K562 (cell line): ENCODE measurements around the gene CHD3. TPM values are rescaled to one million over a fixed set of nuclear protein-coding genes. Genes with fewer than 3 reads are reported as not detected.

Source experiments
- ARID3A ChIP-seq: IDR thresholded peaks from 2 replicates; pipeline ENCODE4 v1.6.1; 2012; ENCODE audit warnings: low read depth, low read length, improper control_type of control experiment, borderline replicate concordance
- CREB3L1 ChIP-seq: fragments of 450-650 bp; IDR thresholded peaks from 2 replicates; pipeline ENCODE4 v1.6.1; 2014; ENCODE audit warnings: low read depth, mild to moderate bottlenecking, moderate library complexity, borderline replicate concordance
- CTBP1 ChIP-seq: fragments of 450-650 bp; IDR thresholded peaks from 2 replicates; pipeline ENCODE4 v1.6.1; 2016; ENCODE audit warnings: borderline replicate concordance
- HOXB6 ChIP-seq: fragments of 250-450 bp; sonication (Bioruptor Pico); IDR thresholded peaks from 2 replicates; pipeline ENCODE4 v1.5.1; 2022; ENCODE audit warnings: mild to moderate bottlenecking, borderline replicate concordance
- JUN ChIP-seq, 2 experiments: sonication (generic) in 1 of 2; formaldehyde crosslinking in 1 of 2; IDR thresholded peaks; 2 replicates each; pipeline versions ENCODE4 v1.6.1 to v1.8.0; 2012 to 2022; ENCODE audit warnings: borderline replicate concordance in 2 of 2, mild to moderate bottlenecking in 2 of 2, improper control_type of control experiment in 1 of 2, low read depth in 1 of 2, low read length in 1 of 2, missing genetic modification reagents in 1 of 2
- JUNB ChIP-seq: fragments of 450-650 bp; formaldehyde crosslinking; conservative IDR thresholded peaks from 2 replicates; pipeline ENCODE4 v1.4.0; 2020; ENCODE audit warnings: mild to moderate bottlenecking
- NR0B1 ChIP-seq: fragments of 450-650 bp; IDR thresholded peaks from one replicate; pipeline ENCODE4 v1.6.1; 2018; ENCODE audit warnings: mild to moderate bottlenecking, moderate library complexity; ENCODE audit not compliant: partially characterized antibody
- SMC3 ChIP-seq: conservative IDR thresholded peaks from 2 replicates; pipeline ENCODE4 v1.6.1; 2011; ENCODE audit warnings: low read depth, low read length, improper control_type of control experiment; ENCODE audit not compliant: insufficient read depth
- STAT5A ChIP-seq: IDR thresholded peaks from 2 replicates; pipeline ENCODE4 v1.6.1; 2012; ENCODE audit warnings: low read length, inconsistent platforms, borderline replicate concordance
- TSHZ1 ChIP-seq: fragments of 250-450 bp; sonication (Bioruptor Pico); IDR thresholded peaks from 2 replicates; pipeline ENCODE4 v1.4.0; 2020; ENCODE audit warnings: mild to moderate bottlenecking, moderate library complexity
- ZC3H4 ChIP-seq: sonication (generic); formaldehyde crosslinking; IDR thresholded peaks from 2 replicates; pipeline ENCODE4 v1.9.0; 2021; ENCODE audit warnings: missing genetic modification reagents, borderline replicate concordance
- ZFX ChIP-seq: sonication (generic); formaldehyde crosslinking; IDR thresholded peaks from 2 replicates; pipeline ENCODE4 v1.8.0; 2022; ENCODE audit warnings: mild to moderate bottlenecking, missing genetic modification reagents, moderate library complexity
- ZNF431 ChIP-seq: sonication (generic); formaldehyde crosslinking; IDR thresholded peaks from 2 replicates; pipeline ENCODE4 v1.8.0; 2022; ENCODE audit warnings: mild to moderate bottlenecking, missing genetic modification reagents
- ZNF511 ChIP-seq: sonication (generic); formaldehyde crosslinking; IDR thresholded peaks from 2 replicates; pipeline ENCODE4 v1.8.0; 2022; ENCODE audit warnings: mild to moderate bottlenecking, missing genetic modification reagents
- polyA plus RNA-seq, 8 experiments: library from polyadenylated mRNA; depleted of rRNA in 4 of 8; stranded (reverse) in 5 of 8; unstranded in 3 of 8; fragments of >200 nt; fragmentation: Nextera tagmentation in 2 of 8; fragmentation: Illumina TruSeq in 1 of 8; extraction: Ambion mirVana in 2 of 8; extraction: Trizol in 1 of 8; gene quantifications; 2 replicates each; pipeline versions ENCODE4 v1.2.1 to v1.2.3, GENCODE V29; 2011 to 2014; ENCODE audit warnings: inconsistent platforms in 1 of 8, missing spikeins in 1 of 8
- total RNA-seq, 7 experiments: library from RNA; depleted of rRNA in 6 of 7; stranded (reverse); fragments of >200 nt in 6 of 7; fragmentation: Illumina TruSeq in 2 of 7; extraction: Trizol in 2 of 7; gene quantifications; 2 replicates each; pipeline versions ENCODE4 v1.2.1 to v1.2.3, GENCODE V29; 2011 to 2021; ENCODE audit warnings: low replicate concordance in 1 of 7

Gene CHD3
- total and polyA plus RNA-seq, 9 of the 15 experiments (the other 6 are each of a cell fraction or from before 2014, with no cell fraction given), result 0.39 to 38.2 (median 21.2) TPM

- TF ChIP-seq JUN (IDR thresholded peaks at IDR 0.05; ENCODE audit: borderline replicate concordance, low read depth, low read length), result peak; percentile 63; the same call in 1 of the 2 replicates
- peak; percentile 97; the same call in 1 of the 2 replicates for TF ChIP-seq JUN (CRISPR knock-in tag; IDR thresholded peaks at IDR 0.05; ENCODE audit: borderline replicate concordance)
- TF ChIP-seq ARID3A, result no peak
- TF ChIP-seq CTBP1, result peak; percentile 79; the same call in 1 of the 2 replicates
- TF ChIP-seq TSHZ1 (CRISPR knock-in tag), result no peak
- no peak for TF ChIP-seq NR0B1
- TF ChIP-seq JUNB (CRISPR knock-in tag), result no peak
- no peak for TF ChIP-seq HOXB6 (CRISPR knock-in tag)
- peak; percentile 86 for TF ChIP-seq ZNF431 (CRISPR knock-in tag)
- TF ChIP-seq ZNF511 (CRISPR knock-in tag), result peak; percentile 90
- no peak for TF ChIP-seq SMC3
- TF ChIP-seq ZC3H4 (CRISPR knock-in tag), result no peak
- peak; percentile 82; the same call in 1 of the 2 replicates for TF ChIP-seq CREB3L1
- no peak for TF ChIP-seq STAT5A
- TF ChIP-seq ZFX, result peak; percentile 87
These were observed 27.2 kb downstream of the CHD3 start, which contains the start of gene RNF227 (continued) for GRCh38 chr17:7915611-7916384.
